AG10803 (cell line): Measurements from ENCODE around the gene CCR3.
A peak's percentile ranks its signal among the peaks of the same experiment; 100 is the strongest.

Experiments
- DNase-seq: peaks from one replicate; pipeline ENCODE4 v3.0.0; 2010; ENCODE audit warnings: low read depth
- H3K4me3 ChIP-seq: 2 replicates; pipeline ENCODE4 v1.5.1; 2011; ENCODE audit warnings: mild to moderate bottlenecking, low read length, control low read depth
- TF ChIP-seq, protein P1 (sequence below): conservative IDR thresholded peaks from 2 replicates; pipeline ENCODE4 v1.5.1; 2011; ENCODE audit warnings: mild to moderate bottlenecking, low read length, control low read depth, inconsistent platforms

CCR3 gene

DNA sequence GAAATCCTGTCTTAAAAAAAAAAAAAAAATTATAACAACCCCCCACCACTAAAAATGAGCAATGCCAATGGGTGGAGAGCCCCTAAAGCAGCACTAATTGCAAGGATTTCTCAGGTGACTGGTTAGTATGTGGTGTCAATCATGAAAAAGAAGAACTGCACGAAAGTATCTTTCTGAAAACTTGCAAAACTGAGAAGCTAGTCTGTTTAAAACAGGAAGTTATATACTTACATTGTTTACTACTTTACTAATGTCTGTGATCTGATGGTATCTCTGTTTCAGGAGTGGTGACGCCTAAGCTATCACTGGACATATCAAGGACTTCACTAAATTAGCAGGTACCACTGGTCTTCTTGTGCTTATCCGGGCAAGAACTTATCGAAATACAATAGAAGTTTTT is at the start of gene CCR3:
Gene CCR3 (plus strand): TSS at position 341 of the 400 bp plus-strand sequence. CDS start 22,699 bp downstream, outside the sequence.
- TF ChIP-seq, protein P1, sequence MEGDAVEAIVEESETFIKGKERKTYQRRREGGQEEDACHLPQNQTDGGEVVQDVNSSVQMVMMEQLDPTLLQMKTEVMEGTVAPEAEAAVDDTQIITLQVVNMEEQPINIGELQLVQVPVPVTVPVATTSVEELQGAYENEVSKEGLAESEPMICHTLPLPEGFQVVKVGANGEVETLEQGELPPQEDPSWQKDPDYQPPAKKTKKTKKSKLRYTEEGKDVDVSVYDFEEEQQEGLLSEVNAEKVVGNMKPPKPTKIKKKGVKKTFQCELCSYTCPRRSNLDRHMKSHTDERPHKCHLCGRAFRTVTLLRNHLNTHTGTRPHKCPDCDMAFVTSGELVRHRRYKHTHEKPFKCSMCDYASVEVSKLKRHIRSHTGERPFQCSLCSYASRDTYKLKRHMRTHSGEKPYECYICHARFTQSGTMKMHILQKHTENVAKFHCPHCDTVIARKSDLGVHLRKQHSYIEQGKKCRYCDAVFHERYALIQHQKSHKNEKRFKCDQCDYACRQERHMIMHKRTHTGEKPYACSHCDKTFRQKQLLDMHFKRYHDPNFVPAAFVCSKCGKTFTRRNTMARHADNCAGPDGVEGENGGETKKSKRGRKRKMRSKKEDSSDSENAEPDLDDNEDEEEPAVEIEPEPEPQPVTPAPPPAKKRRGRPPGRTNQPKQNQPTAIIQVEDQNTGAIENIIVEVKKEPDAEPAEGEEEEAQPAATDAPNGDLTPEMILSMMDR: no peak
- no peak within 1 kb of the TSS for H3K4me3 ChIP-seq
- DNase-seq: no peak

DNA sequence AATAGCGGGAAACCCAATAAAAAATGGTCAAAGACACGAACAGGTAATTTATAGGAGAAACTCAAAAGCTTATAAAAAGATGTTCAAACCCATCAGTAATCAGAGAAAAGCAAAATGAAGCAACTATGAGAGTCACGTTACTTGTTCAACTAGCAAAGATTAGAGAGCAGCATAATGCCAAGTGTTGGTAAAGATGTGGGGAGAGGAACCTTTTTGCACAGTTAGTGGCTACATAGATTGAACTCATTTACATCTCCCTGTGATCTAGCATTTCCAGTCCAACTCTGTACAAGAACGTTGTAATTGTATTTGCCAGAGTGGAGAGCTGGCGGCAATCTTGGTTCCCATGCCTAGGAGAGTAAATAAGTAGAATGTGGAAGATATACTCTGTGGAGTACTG is 49.3 kb upstream of the CCR3 start:
- no peak overlapping the region for H3K4me3 ChIP-seq
- TF ChIP-seq, protein P1: no peak
- DNase-seq: no peak

DNA sequence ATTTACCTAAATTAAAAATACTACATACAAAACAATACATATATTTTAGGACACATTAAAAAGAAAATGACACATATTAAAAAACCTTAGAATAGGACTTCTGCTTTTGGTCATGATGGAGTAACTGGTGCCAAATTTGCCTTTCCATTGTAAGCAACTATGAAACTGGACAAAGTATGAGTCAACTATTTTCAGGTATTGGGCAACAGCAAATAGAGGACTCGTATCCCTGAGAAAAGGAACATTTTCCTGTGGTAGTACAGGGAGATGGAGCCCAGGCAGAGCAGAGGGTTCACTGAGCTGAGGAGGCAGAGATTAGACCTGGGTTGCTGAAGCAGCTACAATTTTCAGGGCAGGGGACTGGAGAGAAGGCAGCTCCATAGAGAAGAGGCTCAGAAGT is 48.8 kb upstream of the CCR3 start:
- TF ChIP-seq, protein P1: no peak
- no peak overlapping the region for H3K4me3 ChIP-seq
- peak; percentile 19 for DNase-seq

DNA sequence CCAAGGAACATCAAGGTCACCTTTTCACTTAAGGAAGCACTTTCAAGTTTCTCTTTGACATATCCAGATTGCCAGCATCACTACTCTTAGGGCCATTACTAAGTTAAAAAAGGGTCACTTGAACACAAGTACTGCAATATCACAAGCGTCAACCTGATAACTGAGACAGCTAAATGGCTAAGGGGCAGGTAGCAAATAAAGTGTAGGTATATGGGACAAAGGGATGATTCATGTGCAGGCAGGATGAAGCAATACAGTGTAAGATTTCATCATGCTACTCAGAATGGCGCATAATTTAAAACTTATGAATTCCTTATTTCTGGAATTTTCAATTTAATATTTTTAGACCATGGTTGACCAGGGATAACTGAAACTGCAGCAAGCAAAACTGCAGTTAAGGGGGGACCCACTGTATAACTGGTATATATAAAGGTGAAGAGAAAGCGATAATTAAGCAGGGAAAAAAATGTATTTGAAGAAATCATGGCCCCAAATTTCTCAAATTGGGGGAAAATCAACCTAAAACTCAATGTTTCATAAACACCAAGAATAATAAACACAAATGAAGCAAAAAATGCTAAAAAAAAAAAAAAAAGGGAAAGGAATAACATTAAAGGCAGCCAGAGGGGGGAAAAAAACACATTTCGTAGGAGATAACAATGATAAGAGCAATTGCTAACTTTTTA is 47.2 kb upstream of the CCR3 start:
- DNase-seq: no peak
- H3K4me3 ChIP-seq: no peak overlapping the region
- TF ChIP-seq, protein P1: no peak

GRCh38 chr3:46196261-46196957 is 45.9 kb upstream of the CCR3 start:
- no peak for DNase-seq
- TF ChIP-seq, protein P1: no peak
- H3K4me3 ChIP-seq: no peak overlapping the region

DNA sequence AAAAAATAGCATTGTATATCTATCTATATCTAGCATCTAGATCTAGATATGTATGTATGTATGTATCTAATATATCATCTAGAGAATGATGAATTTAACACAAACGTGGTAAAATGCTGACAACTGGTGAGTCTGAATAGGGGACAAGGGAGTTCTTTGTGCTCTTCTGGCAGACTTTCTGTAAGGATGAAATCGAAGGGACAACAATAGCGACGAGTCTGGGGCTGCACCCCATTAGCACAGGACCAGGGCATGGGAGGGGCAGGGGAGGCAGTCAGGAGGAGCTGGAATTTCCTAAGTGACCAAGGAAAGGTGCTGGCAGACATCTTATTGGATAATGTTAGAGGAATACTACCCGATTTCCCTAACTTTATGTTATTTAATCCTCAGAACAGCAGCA is 42.0 kb upstream of the CCR3 start:
- TF ChIP-seq, protein P1: no peak
- H3K4me3 ChIP-seq: no peak overlapping the region
- DNase-seq: no peak

GRCh38 chr3:46200790-46201189 is 41.5 kb upstream of the CCR3 start:
- TF ChIP-seq, protein P1: no peak
- no peak for DNase-seq
- H3K4me3 ChIP-seq: no peak overlapping the region
